Suppressor macrophage (primary cell): ENCODE data around the gene FBLN7.
A peak's percentile ranks its signal among the peaks of the same experiment; 100 is the strongest.

ENCODE experiments used
- DNase-seq, 4 experiments: peaks; one replicate each; pipeline ENCODE4 v3.0.0-alpha.2; 2020 to 2022

The FBLN7 gene

GRCh38 chr2:112140899-112141625 is 2.9 kb downstream of the FBLN7 start:
- no peak for DNase-seq

GRCh38 chr2:112141626-112142007 is 3.4 kb downstream of the FBLN7 start:
- no peak for DNase-seq

- no peak for DNase-seq
Measured at GRCh38 chr2:112142525-112143078, 4.4 kb downstream of the FBLN7 start.

- DNase-seq: no peak
Measured at GRCh38 chr2:112143150-112143549, 5.0 kb downstream of the FBLN7 start.

GRCh38 chr2:112144966-112145365 is 6.8 kb downstream of the FBLN7 start:
- no peak for DNase-seq

- no peak for DNase-seq
Measured at GRCh38 chr2:112147382-112148168, 9.4 kb downstream of the FBLN7 start.

- no peak for DNase-seq
Measured at GRCh38 chr2:112148477-112148876, 10.3 kb downstream of the FBLN7 start.

- no peak for DNase-seq
Measured at GRCh38 chr2:112149194-112149593, 11.0 kb downstream of the FBLN7 start.

GRCh38 chr2:112149866-112150435 is 11.8 kb downstream of the FBLN7 start:
- no peak for DNase-seq

GRCh38 chr2:112150447-112150846 is 12.3 kb downstream of the FBLN7 start:
- no peak for DNase-seq

- DNase-seq: no peak
Measured at GRCh38 chr2:112150851-112151250, 12.7 kb downstream of the FBLN7 start.

- no peak for DNase-seq
Measured at GRCh38 chr2:112151271-112151670, 13.1 kb downstream of the FBLN7 start.

- no peak for DNase-seq
Measured at GRCh38 chr2:112151701-112152440, 13.7 kb downstream of the FBLN7 start.

GRCh38 chr2:112152476-112153178 is 14.4 kb downstream of the FBLN7 start:
- no peak for DNase-seq

- no peak for DNase-seq
Measured at GRCh38 chr2:112153179-112153490, 14.9 kb downstream of the FBLN7 start.

GRCh38 chr2:112153501-112153900 is 15.3 kb downstream of the FBLN7 start:
- no peak for DNase-seq

- DNase-seq: no peak
Measured at GRCh38 chr2:112154246-112155117, 16.3 kb downstream of the FBLN7 start.

- peak in 3 of 4 experiments; percentile 31 to 55 (median 39) for DNase-seq
Measured at GRCh38 chr2:112155331-112156151, 17.4 kb downstream of the FBLN7 start.

- DNase-seq: peak in 2 of 4 experiments; percentile 6 to 42
Measured at GRCh38 chr2:112156152-112156986, 18.2 kb downstream of the FBLN7 start.
